Kidney (tissue), 14 donors: ENCODE measurements around the gene HAUS3. TPM values are rescaled to one million over a fixed set of nuclear protein-coding genes. Genes with fewer than 3 reads are reported as not detected.

ENCODE experiments used
- DNase-seq, 5 donors: peaks; one replicate each; pipeline ENCODE4 v3.0.0-alpha.2; 2013 to 2020
- FAIRE-seq: peaks from 2 replicates; lab custom pipeline; 2012; peaks lifted over from hg19 to GRCh38; lab: Jason Lieb, UNC
- H3K27ac ChIP-seq, 2 donors: one replicate each; pipeline ENCODE4 v1.7.0; 2013; ENCODE audit warnings: low read depth in 2 of 2, low read length in 2 of 2, inconsistent platforms in 1 of 2
- H3K27me3 ChIP-seq: one replicate; pipeline ENCODE4 v1.7.1; 2013; ENCODE audit warnings: low read length, inconsistent platforms; ENCODE audit not compliant: control insufficient read depth, insufficient read depth
- H3K36me3 ChIP-seq, 3 donors: one replicate each; pipeline versions ENCODE4 v1.7.0 to v1.7.1; 2013; ENCODE audit warnings: low read length in 3 of 3, control low read depth in 1 of 3, inconsistent platforms in 1 of 3; ENCODE audit not compliant: insufficient read depth in 3 of 3, control insufficient read depth in 2 of 3
- H3K4me1 ChIP-seq, 3 donors: one replicate each; pipeline versions ENCODE4 v1.7.0 to v1.7.1; 2013; ENCODE audit warnings: low read length in 3 of 3, inconsistent platforms in 1 of 3, low read depth in 1 of 3; ENCODE audit not compliant: control insufficient read depth in 2 of 3, insufficient read depth in 2 of 3
- H3K4me3 ChIP-seq, 3 donors: one replicate each; pipeline versions ENCODE4 v1.7.0 to v1.8.1; 2013; ENCODE audit warnings: low read length in 3 of 3, control low read depth in 1 of 3, inconsistent platforms in 1 of 3
- H3K9ac ChIP-seq, 3 donors: one replicate each; pipeline versions ENCODE4 v1.7.0 to v1.7.1; 2013; ENCODE audit warnings: low read length in 3 of 3, control low read depth in 1 of 3, inconsistent platforms in 1 of 3
- H3K9me3 ChIP-seq, 3 donors: one replicate each; pipeline versions ENCODE4 v1.7.0 to v1.7.1; 2013; ENCODE audit warnings: low read length in 3 of 3, control low read depth in 1 of 3, inconsistent platforms in 1 of 3; ENCODE audit not compliant: control insufficient read depth in 2 of 3, insufficient read depth in 1 of 3
- CTCF ChIP-seq: IDR thresholded peaks from 3 replicates; pipeline ENCODE4 v1.5.1; 2012; ENCODE audit warnings: mild to moderate bottlenecking, moderate library complexity, borderline replicate concordance; ENCODE audit not compliant: insufficient read depth; ENCODE audit errors: extremely low read depth
- intact Hi-C: fragments of 100-400 bp; cut with DNase I; formaldehyde crosslinking; loops from one replicate; pipeline ENCODE4 v1.11.1; 2022
- polyA plus RNA-seq: library from polyadenylated mRNA; stranded (reverse); fragments of 350-450 nt; fragmentation: Illumina TruSeq; extraction: RNeasy Lipid Tissue Mini Kit (QIAGEN cat#74804); gene quantifications from one replicate; pipeline ENCODE4 v1.2.3, GENCODE V29; 2014; ENCODE audit warnings: low read depth, low replicate concordance; ENCODE audit not compliant: insufficient read depth
- total RNA-seq: library from RNA; stranded (reverse); fragmentation: NEBNext Ultra II Directional; extraction: Animal tissue kit (Norgen Biotek cat#: 25700); gene quantifications from one replicate; pipeline ENCODE4 v1.2.1, GENCODE V29; 2021
- donor health status: control.
- donor health status: control.
- donor health status: control.
- donor health status: control.
- donor health status: control.
- donor health status: DM: yes; HTN: yes; CAD: no.
- donor health status: Normal renal cell carcinoma (clear cell type).

Gene HAUS3
- total and polyA plus RNA-seq, 2 donors from 2014 or later, result 4.1 to 12.1 TPM

- FAIRE-seq, result no peak
- no peak for TF ChIP-seq CTCF
- intact Hi-C loops, result no loop called here
Measured at GRCh38 chr4:2262944-2263250, 21.0 kb upstream of the HAUS3 start.

GRCh38 chr4:2262145-2262943 is 20.4 kb upstream of the HAUS3 start:
- Histone ChIP-seq H3K4me3 (peak overlapping the region; percentile 26 to 66 (median 57)), H3K36me3 (no peaks in the 10 kb centered on the region), H3K27me3 (no peaks in the 10 kb centered on the region), H3K9ac (peak overlapping the region in 1 of 3 donors; percentile 77), H3K9me3 (no peaks in the 10 kb centered on the region), H3K4me1 (peaks cover 0 to 57% (median 10%) of the 10 kb centered on the region in 3 donors), H3K27ac (peak overlapping the region; percentile 88 to 90)
- DNase-seq (peak; percentile 99 to 100 (median 99)), FAIRE-seq (peak; percentile 69)
- no peak for TF ChIP-seq CTCF
- intact Hi-C loops, result no loop called here

More at GRCh38 chr4:2262944-2263250, 21.0 kb upstream of the HAUS3 start:
- peaks cover 0 to 51% (median 10%) of the 10 kb centered on the region in 3 donors for H3K4me1 ChIP-seq
- no peak for DNase-seq
- peak overlapping the region in 1 of 3 donors; percentile 77 for H3K9ac ChIP-seq
- peak overlapping the region; percentile 88 to 90 for H3K27ac ChIP-seq
- H3K9me3 ChIP-seq, result no peaks in the 10 kb centered on the region
- peak overlapping the region; percentile 26 to 66 (median 57) for H3K4me3 ChIP-seq
- H3K27me3 ChIP-seq, result no peaks in the 10 kb centered on the region
- H3K36me3 ChIP-seq, result no peaks in the 10 kb centered on the region

- Histone ChIP-seq H3K4me1 (peaks cover 0 to 60% (median 10%) of the 10 kb centered on the region in 3 donors), H3K4me3 (peak within 1 kb of the TSS; percentile 28 to 73 (median 59)), H3K27ac (peak within 1 kb of the TSS; percentile 88 to 90), H3K9me3 (no peaks in the 10 kb centered on the region), H3K36me3 (no peaks in the 10 kb centered on the region), H3K27me3 (no peaks in the 10 kb centered on the region), H3K9ac (peak within 1 kb of the TSS in 1 of 3 donors; percentile 77)
- DNase-seq (no peak), FAIRE-seq (no peak)
- intact Hi-C loops, result no loop called here
- TF ChIP-seq CTCF, result no peak
Measured at GRCh38 chr4:2261853-2262144, 19.9 kb upstream of the HAUS3 start, which contains the start of gene MXD4. MXD4 (minus strand) TSS chr4:2262109; CDS start chr4:2261980, 129 bp downstream.
